Neural cell (in vitro differentiated cells): ENCODE measurements around the gene LRRC18. TPM values are rescaled to one million over a fixed set of nuclear protein-coding genes. Genes with fewer than 3 reads are reported as not detected.

Source experiments
- H2AFZ ChIP-seq: fragments of 200-600, 300-800 bp; sonication (generic), shearing (Covaris generic); 2 replicates; pipeline ENCODE4 v1.6.0; 2014; ENCODE audit warnings: low read depth, mild to moderate bottlenecking, antibody characterized with exemption, low read length, moderate library complexity
- H3F3A ChIP-seq: fragments of 200-600 bp; shearing (Covaris generic); 2 replicates; pipeline ENCODE4 v1.6.1; 2016; ENCODE audit warnings: mild to moderate bottlenecking, moderate library complexity, mixed read lengths, antibody characterized with exemption, low read length; ENCODE audit not compliant: insufficient read depth, poor library complexity, severe bottlenecking
- H3K27ac ChIP-seq: fragments of 200-600, 300-800 bp; sonication (generic), shearing (Covaris generic); 2 replicates; pipeline ENCODE4 v1.5.1; 2014; ENCODE audit warnings: mild to moderate bottlenecking, low read length, moderate library complexity
- H3K27me3 ChIP-seq: fragments of 300-800, 200-600 bp; sonication (generic), shearing (Covaris generic); 2 replicates; pipeline ENCODE4 v1.6.0; 2014; ENCODE audit warnings: mild to moderate bottlenecking, low read depth, low read length, moderate library complexity; ENCODE audit not compliant: insufficient read depth
- H3K36me3 ChIP-seq: fragments of 300-800, 200-600 bp; sonication (generic), shearing (Covaris generic); 2 replicates; pipeline ENCODE4 v1.5.1; 2014; ENCODE audit warnings: mild to moderate bottlenecking, antibody characterized with exemption, low read length, moderate library complexity; ENCODE audit not compliant: insufficient read depth
- H3K4me2 ChIP-seq: fragments of 300-800, 200-600 bp; sonication (generic), shearing (Covaris generic); 2 replicates; pipeline ENCODE4 v1.6.0; 2014; ENCODE audit warnings: mild to moderate bottlenecking, low read length
- H3K4me3 ChIP-seq: fragments of 300-800, 200-600 bp; sonication (generic), shearing (Covaris generic); 2 replicates; pipeline ENCODE4 v1.5.1; 2014; ENCODE audit warnings: mild to moderate bottlenecking, low read length, moderate library complexity
- H3K79me2 ChIP-seq: fragments of 200-600 bp; shearing (Covaris generic); replicated peaks from 2 replicates; pipeline ENCODE4 v1.6.0; 2014; ENCODE audit warnings: mild to moderate bottlenecking, low read length, moderate library complexity; ENCODE audit not compliant: insufficient read depth
- H3K9ac ChIP-seq: fragments of 300-800, 200-600 bp; sonication (generic), shearing (Covaris generic); 2 replicates; pipeline ENCODE4 v1.6.1; 2016; ENCODE audit warnings: mild to moderate bottlenecking, low read length, mixed read lengths
- H3K9me2 ChIP-seq: fragments of 200-600 bp; shearing (Covaris generic); 2 replicates; pipeline ENCODE4 v1.6.1; 2016; ENCODE audit warnings: mild to moderate bottlenecking, low read length, mixed read lengths; ENCODE audit not compliant: insufficient read depth
- H3K9me3 ChIP-seq: fragments of 200-600, 300-800 bp; sonication (generic), shearing (Covaris generic); 2 replicates; pipeline ENCODE4 v1.6.1; 2016; ENCODE audit warnings: mild to moderate bottlenecking, mixed run types, low read length, moderate library complexity, mixed read lengths
- H4K20me1 ChIP-seq: fragments of 200-600 bp; shearing (Covaris generic); 2 replicates; pipeline ENCODE4 v1.6.1; 2016; ENCODE audit warnings: mild to moderate bottlenecking, mixed run types; ENCODE audit not compliant: insufficient read depth
- EP300 ChIP-seq: fragments of 450-650 bp; conservative IDR thresholded peaks from 2 replicates; pipeline ENCODE4 v1.6.1; 2014; ENCODE audit warnings: antibody characterized with exemption, mild to moderate bottlenecking, moderate library complexity; ENCODE audit not compliant: poor library complexity, severe bottlenecking
- EZH2 ChIP-seq: fragments of 200-600, 300-800 bp; shearing (Covaris generic), sonication (generic); IDR thresholded peaks from 2 replicates; pipeline ENCODE4 v1.6.1; 2014; ENCODE audit warnings: antibody characterized with exemption, low read length, borderline replicate concordance, mild to moderate bottlenecking; ENCODE audit not compliant: insufficient read depth, poor library complexity, severe bottlenecking
- MXI1 ChIP-seq: fragments of 450-650 bp; conservative IDR thresholded peaks from 2 replicates; pipeline ENCODE4 v1.6.1; 2014; ENCODE audit warnings: antibody characterized with exemption, mild to moderate bottlenecking; ENCODE audit not compliant: poor library complexity, severe bottlenecking
- POLR2AphosphoS5 ChIP-seq: IDR thresholded peaks from 2 replicates; pipeline ENCODE4 v1.6.1; 2012
- RAD21 ChIP-seq: fragments of 450-650 bp; conservative IDR thresholded peaks from 2 replicates; pipeline ENCODE4 v1.6.1; 2014; ENCODE audit warnings: antibody characterized with exemption, mild to moderate bottlenecking, moderate library complexity
- SMC3 ChIP-seq: fragments of 450-650 bp; conservative IDR thresholded peaks from 2 replicates; pipeline ENCODE4 v1.6.1; 2014; ENCODE audit warnings: antibody characterized with exemption, mild to moderate bottlenecking, moderate library complexity; ENCODE audit not compliant: poor library complexity
- TAF1 ChIP-seq: IDR thresholded peaks from 2 replicates; pipeline ENCODE4 v1.6.1; 2012; ENCODE audit warnings: low read depth
- polyA plus RNA-seq: library from polyadenylated mRNA; depleted of rRNA; stranded (reverse); fragments of >200 nt; gene quantifications from 2 replicates; pipeline ENCODE4 v1.2.3, GENCODE V29; 2014
- TF ChIP-seq, protein P1 (sequence below): IDR thresholded peaks from 2 replicates; pipeline ENCODE4 v1.6.1; 2012; ENCODE audit warnings: borderline replicate concordance
- TF ChIP-seq, protein P2 (sequence below): fragments of 450-650 bp; IDR thresholded peaks from 2 replicates; pipeline ENCODE4 v1.5.1; 2014; ENCODE audit warnings: antibody characterized with exemption, mild to moderate bottlenecking, moderate library complexity; ENCODE audit not compliant: poor library complexity, severe bottlenecking

LRRC18 gene
- polyA plus RNA-seq, 1 donor from 2014 or later = not detected

DNA sequence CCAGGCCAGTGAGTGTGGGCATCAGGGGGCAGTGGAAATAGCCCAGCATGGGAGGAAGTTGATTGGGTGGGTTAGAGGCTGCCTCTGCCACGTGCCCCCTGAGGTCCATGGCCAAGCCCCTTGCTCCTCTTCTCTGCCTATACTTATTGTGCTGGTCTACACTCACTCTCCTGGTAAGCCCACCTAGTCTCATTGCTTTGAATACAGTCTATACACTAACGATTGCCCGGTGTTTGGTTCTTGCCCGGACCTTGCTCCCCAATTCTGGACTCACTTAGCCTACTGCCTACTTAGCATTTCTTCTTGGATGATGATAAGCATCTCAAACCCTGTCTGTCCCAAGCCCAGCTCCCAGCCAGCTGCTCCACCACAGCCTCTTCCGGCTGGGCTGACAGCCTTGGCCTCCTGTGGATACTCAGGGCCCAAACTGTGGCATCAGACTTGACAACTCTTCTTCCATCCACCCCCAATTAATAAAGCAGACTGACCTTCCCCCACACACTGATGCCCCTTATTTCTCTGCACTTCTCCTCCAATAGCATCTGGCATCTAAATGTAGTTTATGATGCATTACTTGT lies 10.1 kb downstream of the LRRC18 start:
- H3K4me3 ChIP-seq = no peak overlapping the region
- no peaks in the 10 kb centered on the region for H3K79me2 ChIP-seq
- no peak overlapping the region for H3K4me2 ChIP-seq
- H3K9ac ChIP-seq = no peak overlapping the region
- TF ChIP-seq RAD21 = no peak
- no peak for TF ChIP-seq SMC3
- TF ChIP-seq, protein P1, sequence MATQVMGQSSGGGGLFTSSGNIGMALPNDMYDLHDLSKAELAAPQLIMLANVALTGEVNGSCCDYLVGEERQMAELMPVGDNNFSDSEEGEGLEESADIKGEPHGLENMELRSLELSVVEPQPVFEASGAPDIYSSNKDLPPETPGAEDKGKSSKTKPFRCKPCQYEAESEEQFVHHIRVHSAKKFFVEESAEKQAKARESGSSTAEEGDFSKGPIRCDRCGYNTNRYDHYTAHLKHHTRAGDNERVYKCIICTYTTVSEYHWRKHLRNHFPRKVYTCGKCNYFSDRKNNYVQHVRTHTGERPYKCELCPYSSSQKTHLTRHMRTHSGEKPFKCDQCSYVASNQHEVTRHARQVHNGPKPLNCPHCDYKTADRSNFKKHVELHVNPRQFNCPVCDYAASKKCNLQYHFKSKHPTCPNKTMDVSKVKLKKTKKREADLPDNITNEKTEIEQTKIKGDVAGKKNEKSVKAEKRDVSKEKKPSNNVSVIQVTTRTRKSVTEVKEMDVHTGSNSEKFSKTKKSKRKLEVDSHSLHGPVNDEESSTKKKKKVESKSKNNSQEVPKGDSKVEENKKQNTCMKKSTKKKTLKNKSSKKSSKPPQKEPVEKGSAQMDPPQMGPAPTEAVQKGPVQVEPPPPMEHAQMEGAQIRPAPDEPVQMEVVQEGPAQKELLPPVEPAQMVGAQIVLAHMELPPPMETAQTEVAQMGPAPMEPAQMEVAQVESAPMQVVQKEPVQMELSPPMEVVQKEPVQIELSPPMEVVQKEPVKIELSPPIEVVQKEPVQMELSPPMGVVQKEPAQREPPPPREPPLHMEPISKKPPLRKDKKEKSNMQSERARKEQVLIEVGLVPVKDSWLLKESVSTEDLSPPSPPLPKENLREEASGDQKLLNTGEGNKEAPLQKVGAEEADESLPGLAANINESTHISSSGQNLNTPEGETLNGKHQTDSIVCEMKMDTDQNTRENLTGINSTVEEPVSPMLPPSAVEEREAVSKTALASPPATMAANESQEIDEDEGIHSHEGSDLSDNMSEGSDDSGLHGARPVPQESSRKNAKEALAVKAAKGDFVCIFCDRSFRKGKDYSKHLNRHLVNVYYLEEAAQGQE = no peak
- TF ChIP-seq TAF1 = no peak
- TF ChIP-seq POLR2AphosphoS5 = no peak
- H4K20me1 ChIP-seq = no peaks in the 10 kb centered on the region
- no peak overlapping the region for H2AFZ ChIP-seq
- H3K9me2 ChIP-seq = no peaks in the 10 kb centered on the region
- H3K9me3 ChIP-seq = no peaks in the 10 kb centered on the region
- H3K36me3 ChIP-seq = no peaks in the 10 kb centered on the region
- no peaks in the 10 kb centered on the region for H3F3A ChIP-seq
- H3K27ac ChIP-seq = no peak overlapping the region
- H3K27me3 ChIP-seq = no peaks in the 10 kb centered on the region

DNA sequence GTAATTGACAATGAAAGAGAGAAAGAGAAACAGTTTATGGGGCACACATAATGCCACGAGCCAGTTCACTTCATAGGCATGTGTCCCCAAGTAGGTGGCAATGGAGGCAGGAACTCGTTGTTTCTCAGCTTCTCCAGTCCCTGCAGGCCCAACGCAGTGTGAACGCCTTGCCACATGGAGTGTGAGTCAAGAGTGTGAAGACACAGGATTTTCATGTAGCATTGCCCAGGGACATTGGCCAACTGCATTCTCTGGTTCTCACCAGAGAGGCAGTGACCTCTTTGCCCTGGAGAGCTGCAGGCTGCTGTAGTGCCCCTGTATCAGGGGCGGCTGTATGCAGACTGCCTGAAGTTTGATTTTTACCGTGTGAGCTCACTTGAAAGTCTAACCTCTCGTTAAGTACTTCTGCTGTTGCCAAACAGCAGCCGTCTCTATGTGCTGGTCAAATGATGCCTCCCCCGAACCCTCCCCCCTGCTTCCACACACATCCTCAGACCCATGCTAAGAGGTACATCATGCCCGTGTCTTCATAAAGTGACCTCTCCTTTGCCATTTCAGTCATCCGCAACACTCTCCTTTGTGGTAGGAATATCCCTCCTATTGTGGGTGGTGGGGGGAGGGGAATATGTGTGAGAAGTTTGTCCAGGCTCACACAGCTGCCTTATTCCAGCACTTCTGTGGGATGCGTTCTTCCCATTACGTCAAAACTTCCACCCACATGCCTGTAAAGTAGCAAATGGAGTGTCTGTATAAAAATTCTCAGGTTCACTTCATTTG lies 12.7 kb downstream of the LRRC18 start:
- H3K79me2 ChIP-seq = no peaks in the 10 kb centered on the region
- no peak overlapping the region for H3K4me2 ChIP-seq
- H2AFZ ChIP-seq = no peak overlapping the region
- no peak overlapping the region for H3K9ac ChIP-seq
- no peaks in the 10 kb centered on the region for H3K27me3 ChIP-seq
- H3K27ac ChIP-seq = no peak overlapping the region
- no peaks in the 10 kb centered on the region for H3K9me3 ChIP-seq
- no peaks in the 10 kb centered on the region for H3K9me2 ChIP-seq
- no peaks in the 10 kb centered on the region for H3K36me3 ChIP-seq
- H3K4me3 ChIP-seq = no peak overlapping the region
- TF ChIP-seq MXI1 (no peak), SMC3 (no peak), EZH2 (no peak), POLR2AphosphoS5 (no peak), TAF1 (no peak), EP300 (no peak), RAD21 (no peak)
- TF ChIP-seq, protein P2, sequence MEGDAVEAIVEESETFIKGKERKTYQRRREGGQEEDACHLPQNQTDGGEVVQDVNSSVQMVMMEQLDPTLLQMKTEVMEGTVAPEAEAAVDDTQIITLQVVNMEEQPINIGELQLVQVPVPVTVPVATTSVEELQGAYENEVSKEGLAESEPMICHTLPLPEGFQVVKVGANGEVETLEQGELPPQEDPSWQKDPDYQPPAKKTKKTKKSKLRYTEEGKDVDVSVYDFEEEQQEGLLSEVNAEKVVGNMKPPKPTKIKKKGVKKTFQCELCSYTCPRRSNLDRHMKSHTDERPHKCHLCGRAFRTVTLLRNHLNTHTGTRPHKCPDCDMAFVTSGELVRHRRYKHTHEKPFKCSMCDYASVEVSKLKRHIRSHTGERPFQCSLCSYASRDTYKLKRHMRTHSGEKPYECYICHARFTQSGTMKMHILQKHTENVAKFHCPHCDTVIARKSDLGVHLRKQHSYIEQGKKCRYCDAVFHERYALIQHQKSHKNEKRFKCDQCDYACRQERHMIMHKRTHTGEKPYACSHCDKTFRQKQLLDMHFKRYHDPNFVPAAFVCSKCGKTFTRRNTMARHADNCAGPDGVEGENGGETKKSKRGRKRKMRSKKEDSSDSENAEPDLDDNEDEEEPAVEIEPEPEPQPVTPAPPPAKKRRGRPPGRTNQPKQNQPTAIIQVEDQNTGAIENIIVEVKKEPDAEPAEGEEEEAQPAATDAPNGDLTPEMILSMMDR = no peak
- TF ChIP-seq, protein P1 = no peak
- H4K20me1 ChIP-seq = no peaks in the 10 kb centered on the region
- no peaks in the 10 kb centered on the region for H3F3A ChIP-seq
